ENCODE data around the gene DLD. TPM values are rescaled to one million over a fixed set of nuclear protein-coding genes. Genes with fewer than 3 reads are reported as not detected.

Gene DLD
- total RNA-seq, 1 experiment from 2014 or later: 88.8 TPM

DNA sequence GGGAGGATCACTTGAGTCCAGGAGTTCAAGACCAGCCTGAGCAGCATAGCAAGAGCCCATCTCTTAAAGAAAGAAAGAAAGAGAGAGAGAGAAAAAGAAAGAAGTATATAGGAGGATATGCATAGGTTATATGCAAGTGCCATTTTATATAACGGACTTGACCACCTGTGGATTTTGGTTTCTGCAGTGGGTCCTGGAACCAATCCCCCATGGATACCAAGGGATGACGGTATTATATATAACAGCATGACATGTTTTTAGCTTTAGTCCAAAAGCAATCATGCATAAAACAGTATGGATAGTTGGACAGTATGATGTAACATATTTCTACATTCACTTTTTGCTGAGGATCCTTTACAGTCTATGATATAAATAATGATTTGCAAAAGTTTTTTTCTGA is 45.3 kb downstream of the DLD start:
- peaks cover 25% of the 10 kb centered on the region for H3K36me3 ChIP-seq (ENCODE audit: control insufficient read depth, insufficient read depth, low read length)
- H3K9me3 ChIP-seq (ENCODE audit: control insufficient read depth, insufficient read depth, low read depth, low read length): no peaks in the 10 kb centered on the region
- ATAC-seq (no peak), DNase-seq (ENCODE audit: low read depth, low spot score) (no peak)
- H3K27me3 ChIP-seq (ENCODE audit: control insufficient read depth, insufficient read depth, low read length): no peaks in the 10 kb centered on the region
- no peak overlapping the region for H3K4me3 ChIP-seq (ENCODE audit: low read depth in 2 of 2, low read length in 2 of 2)
- in situ Hi-C loops (cut with HindIII; ENCODE audit: low pct_unique_long_range_greater_than_20kb, low sequenced_read_pairs) (no loop called here), intact Hi-C loops (cut with micrococcal nuclease; ENCODE audit: unreplicated experiment) (loop anchor here (10.0 kb wide), 1 partner anchor 208 kb away; no protein-coding TSS in a partner anchor)
- H3K27ac ChIP-seq (ENCODE audit: low read length): peak overlapping the region; percentile 61; the same call in 1 of the 2 replicates
- no TSS peak for BruUV-seq (replicated peaks)
- H3K4me1 ChIP-seq (ENCODE audit: control insufficient read depth, insufficient read depth, low read length): peaks cover 42% of the 10 kb centered on the region
- ChIA-PET CTCF (no interaction called here), POLR2A (no interaction called here)
- no peak for TF ChIP-seq SIN3A (IDR thresholded peaks at IDR 0.05; ENCODE audit: borderline replicate concordance, insufficient read depth, low read depth, low read length)
- TF ChIP-seq, protein P1, sequence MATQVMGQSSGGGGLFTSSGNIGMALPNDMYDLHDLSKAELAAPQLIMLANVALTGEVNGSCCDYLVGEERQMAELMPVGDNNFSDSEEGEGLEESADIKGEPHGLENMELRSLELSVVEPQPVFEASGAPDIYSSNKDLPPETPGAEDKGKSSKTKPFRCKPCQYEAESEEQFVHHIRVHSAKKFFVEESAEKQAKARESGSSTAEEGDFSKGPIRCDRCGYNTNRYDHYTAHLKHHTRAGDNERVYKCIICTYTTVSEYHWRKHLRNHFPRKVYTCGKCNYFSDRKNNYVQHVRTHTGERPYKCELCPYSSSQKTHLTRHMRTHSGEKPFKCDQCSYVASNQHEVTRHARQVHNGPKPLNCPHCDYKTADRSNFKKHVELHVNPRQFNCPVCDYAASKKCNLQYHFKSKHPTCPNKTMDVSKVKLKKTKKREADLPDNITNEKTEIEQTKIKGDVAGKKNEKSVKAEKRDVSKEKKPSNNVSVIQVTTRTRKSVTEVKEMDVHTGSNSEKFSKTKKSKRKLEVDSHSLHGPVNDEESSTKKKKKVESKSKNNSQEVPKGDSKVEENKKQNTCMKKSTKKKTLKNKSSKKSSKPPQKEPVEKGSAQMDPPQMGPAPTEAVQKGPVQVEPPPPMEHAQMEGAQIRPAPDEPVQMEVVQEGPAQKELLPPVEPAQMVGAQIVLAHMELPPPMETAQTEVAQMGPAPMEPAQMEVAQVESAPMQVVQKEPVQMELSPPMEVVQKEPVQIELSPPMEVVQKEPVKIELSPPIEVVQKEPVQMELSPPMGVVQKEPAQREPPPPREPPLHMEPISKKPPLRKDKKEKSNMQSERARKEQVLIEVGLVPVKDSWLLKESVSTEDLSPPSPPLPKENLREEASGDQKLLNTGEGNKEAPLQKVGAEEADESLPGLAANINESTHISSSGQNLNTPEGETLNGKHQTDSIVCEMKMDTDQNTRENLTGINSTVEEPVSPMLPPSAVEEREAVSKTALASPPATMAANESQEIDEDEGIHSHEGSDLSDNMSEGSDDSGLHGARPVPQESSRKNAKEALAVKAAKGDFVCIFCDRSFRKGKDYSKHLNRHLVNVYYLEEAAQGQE (IDR thresholded peaks at IDR 0.05; ENCODE audit: insufficient read depth in 1 of 2, low read depth in 2 of 2, low read length in 1 of 2): no peak
- no peak for TF ChIP-seq POLR2AphosphoS5 (IDR thresholded peaks at IDR 0.05; ENCODE audit: low read depth, low read length)
- no peak for TF ChIP-seq TCF7L2 (IDR thresholded peaks at IDR 0.05; ENCODE audit: low read depth, low read length)
- TF ChIP-seq, protein P2, sequence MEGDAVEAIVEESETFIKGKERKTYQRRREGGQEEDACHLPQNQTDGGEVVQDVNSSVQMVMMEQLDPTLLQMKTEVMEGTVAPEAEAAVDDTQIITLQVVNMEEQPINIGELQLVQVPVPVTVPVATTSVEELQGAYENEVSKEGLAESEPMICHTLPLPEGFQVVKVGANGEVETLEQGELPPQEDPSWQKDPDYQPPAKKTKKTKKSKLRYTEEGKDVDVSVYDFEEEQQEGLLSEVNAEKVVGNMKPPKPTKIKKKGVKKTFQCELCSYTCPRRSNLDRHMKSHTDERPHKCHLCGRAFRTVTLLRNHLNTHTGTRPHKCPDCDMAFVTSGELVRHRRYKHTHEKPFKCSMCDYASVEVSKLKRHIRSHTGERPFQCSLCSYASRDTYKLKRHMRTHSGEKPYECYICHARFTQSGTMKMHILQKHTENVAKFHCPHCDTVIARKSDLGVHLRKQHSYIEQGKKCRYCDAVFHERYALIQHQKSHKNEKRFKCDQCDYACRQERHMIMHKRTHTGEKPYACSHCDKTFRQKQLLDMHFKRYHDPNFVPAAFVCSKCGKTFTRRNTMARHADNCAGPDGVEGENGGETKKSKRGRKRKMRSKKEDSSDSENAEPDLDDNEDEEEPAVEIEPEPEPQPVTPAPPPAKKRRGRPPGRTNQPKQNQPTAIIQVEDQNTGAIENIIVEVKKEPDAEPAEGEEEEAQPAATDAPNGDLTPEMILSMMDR (IDR thresholded peaks at IDR 0.05): no peak

DNA sequence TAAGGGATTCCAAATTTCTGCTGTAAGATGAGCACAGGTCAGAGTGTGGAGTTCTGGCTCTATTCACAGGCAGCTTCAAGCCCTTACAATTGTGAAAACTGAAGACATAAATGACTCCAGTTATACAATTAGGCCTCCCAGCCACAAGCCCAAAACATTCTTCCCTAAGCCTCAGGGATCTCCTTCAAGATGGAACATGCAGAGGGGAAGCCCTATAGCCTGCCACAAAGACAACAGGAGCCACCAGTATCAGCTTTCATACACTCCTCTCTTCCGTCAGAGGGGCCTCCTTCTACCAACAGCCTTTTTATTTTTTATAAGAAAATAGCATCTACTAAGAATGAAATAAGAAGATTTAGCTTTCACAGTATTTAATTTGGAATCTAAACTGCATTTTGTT is 46.5 kb downstream of the DLD start:
- H3K4me3 ChIP-seq (ENCODE audit: low read depth in 2 of 2, low read length in 2 of 2): no peak overlapping the region
- H3K27me3 ChIP-seq (ENCODE audit: control insufficient read depth, insufficient read depth, low read length): no peaks in the 10 kb centered on the region
- peak overlapping the region; percentile 69 for H3K27ac ChIP-seq (ENCODE audit: low read length)
- ChIA-PET CTCF (no interaction called here), POLR2A (no interaction called here)
- intact Hi-C loops (cut with micrococcal nuclease; ENCODE audit: unreplicated experiment): loop anchor here (10.0 kb wide), 1 partner anchor 207 kb away; no protein-coding TSS in a partner anchor
- in situ Hi-C loops (cut with HindIII; ENCODE audit: low pct_unique_long_range_greater_than_20kb, low sequenced_read_pairs): no loop called here
- no peak for DNase-seq (ENCODE audit: low read depth, low spot score)
- no peaks in the 10 kb centered on the region for H3K9me3 ChIP-seq (ENCODE audit: control insufficient read depth, insufficient read depth, low read depth, low read length)
- no TSS peak for BruUV-seq (replicated peaks)
- TF ChIP-seq POLR2AphosphoS5 (IDR thresholded peaks at IDR 0.05; ENCODE audit: low read depth, low read length) (no peak), TCF7L2 (IDR thresholded peaks at IDR 0.05; ENCODE audit: low read depth, low read length) (no peak), SIN3A (IDR thresholded peaks at IDR 0.05; ENCODE audit: borderline replicate concordance, insufficient read depth, low read depth, low read length) (no peak)
- TF ChIP-seq, protein P1 (IDR thresholded peaks at IDR 0.05; ENCODE audit: insufficient read depth in 1 of 2, low read depth in 2 of 2, low read length in 1 of 2): no peak
- TF ChIP-seq, protein P2 (IDR thresholded peaks at IDR 0.05): no peak
- peaks cover 19% of the 10 kb centered on the region for H3K36me3 ChIP-seq (ENCODE audit: control insufficient read depth, insufficient read depth, low read length)
- no peak for ATAC-seq
- peaks cover 41% of the 10 kb centered on the region for H3K4me1 ChIP-seq (ENCODE audit: control insufficient read depth, insufficient read depth, low read length)
